GM15510 (cell line): ENCODE data around the gene SOWAHB.

Experiments
- POLR2A ChIP-seq: IDR thresholded peaks from 3 replicates; pipeline ENCODE4 v1.6.1; 2011; ENCODE audit warnings: borderline replicate concordance; ENCODE audit not compliant: insufficient read length; ENCODE audit errors: extremely low read depth

Gene SOWAHB, protein sequence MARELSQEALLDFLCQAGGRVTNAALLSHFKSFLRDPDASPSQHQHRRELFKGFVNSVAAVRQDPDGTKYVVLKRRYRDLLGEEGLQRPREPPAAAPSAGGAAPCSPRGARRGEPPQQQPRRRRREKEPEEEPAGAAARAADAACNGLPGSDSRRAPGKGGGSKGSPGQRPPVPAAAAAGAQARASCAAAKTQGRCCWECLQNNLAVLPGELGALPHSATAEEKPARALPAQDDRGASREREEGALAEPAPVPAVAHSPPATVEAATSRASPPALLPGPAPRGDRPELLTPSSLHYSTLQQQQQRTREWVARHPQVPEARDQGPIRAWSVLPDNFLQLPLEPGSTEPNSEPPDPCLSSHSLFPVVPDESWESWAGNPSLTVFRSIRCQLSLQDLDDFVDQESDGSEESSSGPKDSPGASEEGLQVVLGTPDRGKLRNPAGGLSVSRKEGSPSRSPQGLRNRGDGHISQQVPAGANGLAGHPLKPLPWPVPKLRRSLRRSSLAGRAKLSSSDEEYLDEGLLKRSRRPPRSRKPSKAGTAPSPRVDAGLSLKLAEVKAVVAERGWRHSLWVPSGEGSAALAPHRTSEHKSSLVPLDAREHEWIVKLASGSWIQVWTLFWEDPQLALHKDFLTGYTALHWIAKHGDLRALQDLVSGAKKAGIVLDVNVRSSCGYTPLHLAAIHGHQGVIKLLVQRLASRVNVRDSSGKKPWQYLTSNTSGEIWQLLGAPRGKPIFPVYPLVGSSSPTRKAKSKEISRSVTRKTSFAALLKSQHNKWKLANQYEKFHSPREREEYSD

DNA sequence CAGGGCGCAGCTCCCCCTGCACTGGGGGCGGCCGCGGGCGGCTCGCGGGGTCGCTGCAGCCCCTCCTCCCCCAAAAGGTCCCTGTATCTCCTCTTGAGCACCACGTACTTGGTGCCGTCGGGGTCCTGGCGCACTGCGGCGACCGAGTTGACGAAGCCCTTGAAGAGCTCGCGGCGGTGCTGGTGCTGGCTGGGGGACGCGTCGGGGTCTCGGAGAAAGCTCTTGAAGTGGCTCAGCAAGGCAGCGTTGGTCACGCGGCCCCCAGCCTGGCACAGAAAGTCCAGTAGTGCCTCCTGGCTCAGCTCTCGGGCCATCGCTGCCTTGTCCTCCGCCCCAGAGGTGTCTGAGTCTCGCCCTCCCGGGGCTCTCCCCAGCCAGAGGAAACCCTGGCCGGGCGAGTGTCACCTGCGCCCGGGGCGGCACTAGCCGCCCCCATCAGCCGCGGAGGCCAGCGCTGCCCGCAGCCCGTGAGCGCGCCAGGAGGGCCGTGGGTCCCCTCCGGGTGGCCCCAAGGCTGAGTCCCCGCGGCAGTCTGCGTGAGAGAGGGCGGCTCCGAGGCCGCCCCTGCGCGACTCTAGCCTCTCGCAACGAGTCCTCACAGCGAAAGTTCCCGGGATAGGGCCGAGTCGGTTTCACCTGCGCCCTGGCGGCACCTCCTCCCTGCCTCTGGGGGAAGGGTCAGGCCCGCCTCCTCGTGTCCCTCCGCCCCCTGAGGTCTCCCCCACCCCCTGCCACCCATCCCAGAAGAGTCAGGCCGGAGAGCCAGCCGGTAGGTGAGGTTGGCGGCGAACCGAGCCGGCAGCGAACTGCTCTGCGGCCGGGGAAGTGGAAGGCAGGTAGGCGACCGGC lies at the start of gene SOWAHB:
SOWAHB (minus strand) TSS at position 609 of the 849 bp plus-strand sequence; CDS start at position 314, 295 bp downstream.
- TF ChIP-seq POLR2A: no peak

DNA sequence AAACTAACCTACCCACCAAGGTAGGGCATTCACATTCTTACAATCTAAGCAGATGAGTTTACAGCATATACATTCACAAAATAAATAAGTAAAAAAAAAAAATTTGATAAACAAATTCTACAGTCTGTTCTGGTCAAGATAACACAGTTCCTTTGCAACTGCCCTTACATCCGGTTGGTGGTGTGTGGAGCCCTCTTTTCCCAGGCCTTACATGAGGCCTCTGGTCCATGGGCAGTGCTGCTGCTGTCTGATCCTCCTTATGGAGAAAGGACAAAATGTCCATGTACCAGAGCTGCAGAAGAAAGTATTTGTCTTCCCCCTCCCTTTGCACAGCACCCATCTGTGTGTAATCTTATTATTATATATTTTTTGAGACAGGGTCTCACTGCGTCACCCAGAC lies 49.4 kb upstream of the SOWAHB start:
- TF ChIP-seq POLR2A: no peak

DNA sequence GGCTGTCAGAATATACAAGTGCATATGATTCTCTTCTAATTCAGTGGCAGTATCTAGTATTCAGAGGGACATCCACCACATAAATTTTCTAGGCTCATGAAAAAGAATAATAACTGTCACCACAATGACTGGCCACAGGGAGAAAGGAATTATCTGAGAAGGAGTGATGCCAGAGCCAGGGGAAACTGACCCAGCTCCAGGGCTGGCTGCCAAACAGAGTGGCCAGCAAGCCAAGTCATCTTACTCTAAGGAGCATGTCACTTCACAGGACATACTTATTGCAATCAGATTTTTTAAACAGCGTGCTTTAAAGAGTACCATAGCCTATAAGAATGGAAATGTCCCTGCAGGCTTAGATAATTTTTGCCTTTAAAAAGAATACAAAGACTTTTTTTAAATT lies 45.8 kb upstream of the SOWAHB start:
- no peak for TF ChIP-seq POLR2A

DNA sequence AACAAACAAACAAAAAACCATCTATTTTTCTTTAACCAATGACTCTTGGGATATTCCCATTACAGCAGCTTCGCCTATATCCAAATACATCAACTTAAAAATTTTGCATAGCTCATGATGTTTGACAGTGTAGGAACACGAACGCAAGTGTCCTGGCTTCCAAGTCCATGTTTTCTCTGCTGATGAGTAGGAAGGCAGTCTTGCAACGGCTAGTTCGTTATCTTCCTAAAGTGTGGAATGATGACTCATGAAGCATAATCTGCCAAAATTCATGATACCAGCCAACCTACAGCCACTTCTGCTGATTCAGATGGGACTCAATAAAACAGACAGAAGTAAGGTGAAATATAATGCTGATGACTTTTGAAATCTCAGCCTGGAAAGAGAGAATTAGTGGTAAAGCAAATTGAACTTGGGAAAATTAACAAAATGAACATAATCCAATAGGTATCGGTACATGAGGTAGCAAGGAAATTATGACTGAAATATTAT lies 45.2 kb upstream of the SOWAHB start:
- TF ChIP-seq POLR2A: no peak

DNA sequence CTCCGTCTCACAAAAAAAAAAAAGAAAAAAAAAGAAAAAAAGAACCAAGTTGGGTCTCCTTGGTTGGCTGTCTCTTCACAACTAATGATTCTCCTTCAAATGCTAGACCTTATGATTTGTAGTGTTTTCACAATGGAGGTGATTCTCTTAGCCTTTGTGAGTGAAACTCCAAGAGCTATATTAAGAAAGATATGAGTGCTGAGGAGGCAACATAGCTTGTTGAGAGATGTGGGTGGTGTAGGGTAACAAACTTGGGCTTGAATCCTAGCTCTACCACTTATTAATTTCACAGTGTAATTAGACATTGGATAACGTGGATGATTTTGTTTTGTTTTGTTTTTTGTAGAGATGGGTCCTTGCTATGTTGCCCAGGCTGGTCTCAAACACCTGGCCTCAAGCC lies 41.2 kb upstream of the SOWAHB start:
- no peak for TF ChIP-seq POLR2A

DNA sequence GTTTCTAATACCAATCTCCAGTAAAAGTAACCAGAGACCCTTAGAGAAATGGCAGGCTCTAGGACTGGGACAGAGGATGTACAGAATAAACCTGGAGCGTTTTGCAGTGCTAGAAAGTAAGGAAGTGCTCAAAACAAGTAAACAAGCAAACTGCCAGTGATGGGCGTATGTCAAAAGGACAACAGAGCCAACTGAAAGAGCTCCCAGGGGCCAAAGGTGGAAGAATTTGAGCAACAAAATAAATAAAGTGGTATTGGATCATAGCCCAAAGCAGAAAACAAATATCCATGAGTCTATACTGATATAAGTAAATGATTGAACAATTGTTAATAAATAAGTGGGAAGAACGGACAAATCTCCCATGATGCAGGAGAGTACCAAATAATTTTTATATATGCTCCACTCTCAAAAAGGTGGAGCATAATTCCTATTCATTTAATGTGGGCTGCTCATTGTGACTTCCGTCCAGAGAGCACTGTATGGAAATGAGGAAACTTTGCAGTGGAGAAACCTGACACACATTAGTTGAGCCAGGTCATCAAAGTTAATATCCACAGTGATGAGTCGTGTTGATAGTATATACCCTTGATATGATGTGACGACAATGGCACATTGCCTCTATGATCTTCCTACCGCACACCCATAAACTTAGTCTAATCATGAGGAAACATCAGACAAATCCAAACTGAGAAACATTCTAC lies 33.8 kb upstream of the SOWAHB start:
- no peak for TF ChIP-seq POLR2A

DNA sequence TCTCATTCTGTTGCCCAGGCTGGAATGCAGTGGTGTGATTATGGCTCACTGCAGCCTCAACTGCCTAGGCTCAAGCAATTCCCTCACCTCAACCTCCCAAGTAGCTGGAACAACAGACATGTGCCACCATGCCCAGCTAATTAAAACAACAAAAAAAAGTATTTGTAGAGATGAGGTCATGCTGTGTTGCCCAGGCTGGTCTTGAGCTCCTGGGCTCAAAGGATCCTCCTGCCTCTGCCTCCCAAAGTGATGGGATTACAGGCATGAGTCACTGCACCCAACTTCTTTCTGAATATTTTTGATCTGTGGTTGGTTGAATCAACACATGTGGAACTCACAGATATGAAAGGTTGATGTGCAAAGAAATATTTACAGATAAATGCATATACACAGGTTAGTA lies 33.1 kb upstream of the SOWAHB start:
- TF ChIP-seq POLR2A: no peak

DNA sequence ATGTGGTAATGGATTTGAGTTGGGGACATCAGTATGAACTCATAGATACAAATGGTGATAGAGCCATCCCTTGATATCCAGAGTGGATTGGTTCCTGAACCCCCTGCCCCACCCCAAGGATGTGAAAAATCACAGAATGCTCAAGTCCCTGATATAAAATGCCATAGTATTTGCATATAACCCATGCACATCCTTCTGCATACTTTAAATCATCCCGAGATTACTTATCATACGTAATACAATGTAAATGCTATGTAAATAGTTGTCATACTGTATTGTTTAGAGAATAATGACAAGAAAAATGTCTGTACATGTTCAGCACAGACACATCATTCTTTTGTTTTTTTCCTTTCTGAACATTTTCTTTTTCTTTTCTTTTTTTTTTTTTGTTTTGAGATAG lies 32.7 kb upstream of the SOWAHB start:
- no peak for TF ChIP-seq POLR2A

DNA sequence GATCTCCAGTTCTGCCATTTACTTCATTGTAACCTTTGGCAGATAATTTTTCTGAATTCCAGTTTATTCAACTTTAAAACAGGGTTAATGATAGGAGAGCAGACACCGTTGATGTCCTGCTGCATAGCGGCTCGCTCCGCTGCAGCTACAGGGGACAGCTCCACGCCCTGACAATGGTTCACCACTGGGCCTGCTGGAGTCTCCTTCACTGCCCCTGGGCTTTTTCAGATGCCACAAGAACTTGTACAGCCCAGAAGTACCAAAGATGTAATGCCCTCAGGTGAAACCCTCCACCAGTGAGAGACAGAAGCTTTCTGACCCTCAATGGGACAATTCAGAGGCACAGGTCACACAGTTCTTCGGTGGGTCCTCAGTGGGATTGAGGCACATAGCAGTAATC lies 28.9 kb upstream of the SOWAHB start:
- TF ChIP-seq POLR2A: no peak

DNA sequence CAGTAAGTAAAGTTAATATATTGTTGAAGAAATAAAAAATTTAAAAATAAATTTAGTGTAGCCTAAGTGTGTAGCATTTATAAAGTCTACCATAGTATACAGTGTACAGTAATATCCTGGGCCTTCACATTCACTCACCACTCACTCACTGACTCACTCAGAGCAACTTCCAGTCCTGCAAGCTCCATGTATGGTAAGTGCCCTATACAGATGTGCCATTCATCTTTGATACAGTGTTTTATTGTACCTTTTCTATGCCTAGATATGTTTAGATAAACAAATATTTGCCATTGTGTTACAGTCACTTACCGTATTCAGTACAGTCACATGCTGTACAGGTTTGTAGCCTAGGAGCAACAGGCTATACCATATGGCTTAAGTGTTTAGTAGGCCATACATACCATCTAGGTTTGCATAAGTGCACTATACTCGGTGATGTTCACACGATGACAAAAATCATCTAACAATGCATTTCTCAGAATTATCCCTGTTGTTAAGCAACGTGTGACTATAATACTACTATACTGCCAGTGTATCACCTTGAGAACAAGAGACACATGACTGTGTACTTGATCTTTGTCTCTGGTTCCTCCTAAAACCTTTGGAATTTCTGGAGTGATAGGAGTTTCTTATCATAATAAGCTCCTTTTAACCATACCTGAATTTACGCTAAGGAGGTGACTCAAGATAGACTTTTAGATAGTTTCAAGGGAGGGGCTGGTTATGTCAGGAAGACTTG lies 25.8 kb upstream of the SOWAHB start:
- no peak for TF ChIP-seq POLR2A

DNA sequence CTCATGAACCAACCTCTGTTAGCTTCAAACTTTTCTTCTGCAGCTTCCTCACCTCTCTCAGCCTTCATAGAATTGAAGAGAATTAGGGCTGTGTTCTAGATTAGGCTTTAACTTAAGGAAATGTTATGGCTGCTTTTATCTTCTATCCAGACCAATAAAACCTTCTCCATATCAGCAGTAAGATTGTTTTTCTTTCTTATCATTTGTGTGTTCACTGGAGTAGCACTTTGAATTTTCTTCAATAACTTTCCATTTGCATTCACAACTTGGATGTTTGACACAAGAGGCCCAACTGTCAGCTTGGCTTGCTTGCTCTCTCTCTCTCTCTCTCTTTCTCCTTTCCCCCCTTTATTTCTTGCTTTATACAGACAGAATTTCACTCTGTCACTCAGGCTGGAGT lies 22.8 kb upstream of the SOWAHB start:
- TF ChIP-seq POLR2A: no peak

DNA sequence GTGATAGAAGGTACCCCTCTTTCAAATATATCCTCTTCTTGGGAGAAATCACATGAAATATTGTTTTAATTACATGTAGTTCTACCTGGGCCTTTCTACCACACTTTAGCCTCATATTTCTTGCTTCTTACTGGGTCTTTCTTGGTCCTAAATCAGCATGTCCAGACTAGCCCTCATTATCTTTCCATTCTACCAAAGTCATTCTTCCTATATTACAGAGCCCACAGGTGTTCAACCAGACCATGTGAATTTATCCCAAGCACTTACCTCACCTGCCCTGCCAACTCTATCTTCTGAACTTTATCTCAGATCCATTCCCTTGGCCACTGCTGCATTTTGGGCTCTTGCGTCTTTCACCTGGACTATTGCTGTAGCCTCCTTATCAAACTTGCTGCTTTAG lies 11.8 kb upstream of the SOWAHB start:
- no peak for TF ChIP-seq POLR2A

DNA sequence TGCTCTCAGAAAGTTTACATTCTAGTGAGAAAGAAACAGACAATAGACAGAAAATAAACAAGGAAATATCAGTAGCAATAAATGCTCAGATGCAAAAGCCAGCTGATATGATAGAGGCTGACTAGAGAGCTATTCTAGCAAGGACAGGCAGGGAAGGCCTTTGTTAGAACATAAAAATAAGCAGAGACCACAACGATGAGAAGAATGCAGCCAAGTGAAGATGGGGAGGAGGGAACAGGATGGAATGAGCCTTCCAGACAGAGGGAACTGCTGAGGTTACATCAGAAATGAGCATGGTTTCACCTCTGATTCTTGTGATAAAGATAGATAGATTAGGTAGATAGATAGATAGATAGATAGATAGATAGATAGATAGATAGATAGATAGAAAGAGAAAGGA lies 7.6 kb upstream of the SOWAHB start:
- no peak for TF ChIP-seq POLR2A
